B cell (primary cell): ENCODE measurements around the gene ZNF80. TPM values are rescaled to one million over a fixed set of nuclear protein-coding genes. Genes with fewer than 3 reads are reported as not detected.
A peak's percentile ranks its signal among the peaks of the same experiment; 100 is the strongest.

ENCODE experiments used
- ATAC-seq: fragments of 200-7000 bp; cut with Tn5 transposase; one replicate; pipeline ENCODE4 v1.10.0; 2021; ENCODE audit warnings: low read depth, mild to moderate bottlenecking, moderate number of reproducible peaks, moderate library complexity
- CTCF ChIA-PET: fragments of 350-600 bp; sonication (Branson Sonifier 250); formaldehyde crosslinking; loops from one replicate; lab custom pipeline; 2021; ENCODE audit warnings: antibody characterized with exemption, inconsistent platforms; lab: Charles Lee
- POLR2A ChIA-PET: fragments of 350-600 bp; sonication (Branson Sonifier 250); formaldehyde crosslinking; loops from one replicate; lab custom pipeline; 2021; ENCODE audit warnings: antibody characterized with exemption; lab: Charles Lee
- DNase-seq: peaks from one replicate; pipeline ENCODE4 v3.0.0; 2013
- H2AFZ ChIP-seq: 2 replicates; pipeline ENCODE4 v1.6.1; 2012; ENCODE audit warnings: mild to moderate bottlenecking, low read depth, low read length; ENCODE audit not compliant: insufficient read depth, poor library complexity, severe bottlenecking
- H3K27ac ChIP-seq, 2 donors: 1 replicate in 1 of 2; 2 replicates in 1 of 2; pipeline ENCODE4 v1.5.1; 2012 to 2013; ENCODE audit warnings: low read length in 2 of 2, mild to moderate bottlenecking in 2 of 2, moderate library complexity in 1 of 2
- H3K27me3 ChIP-seq, 4 experiments: fragments of 200-600 bp in 1 of 4; sonication (generic) in 1 of 4; replicated peaks in 1 of 4; 1 replicate in 2 of 4; 2 replicates in 2 of 4; pipeline versions ENCODE4 v1.6.1 to v1.7.0; 2013 to 2016; ENCODE audit warnings: low read length in 3 of 4, mild to moderate bottlenecking in 2 of 4, mixed read lengths in 1 of 4, moderate library complexity in 1 of 4; ENCODE audit not compliant: insufficient read depth in 4 of 4, control insufficient read depth in 3 of 4; ENCODE audit errors: control extremely low read depth in 1 of 4
- H3K36me3 ChIP-seq, 2 experiments: replicated peaks in 1 of 2; 1 replicate in 1 of 2; 2 replicates in 1 of 2; pipeline versions ENCODE4 v1.6.1 to v1.7.1; 2013; ENCODE audit warnings: low read length in 1 of 2; ENCODE audit not compliant: insufficient read depth in 2 of 2, control insufficient read depth in 1 of 2; ENCODE audit errors: control extremely low read depth in 1 of 2, extremely low read depth in 1 of 2
- H3K4me1 ChIP-seq, 2 donors: fragments of 200-600 bp in 1 of 2; sonication (generic) in 1 of 2; 1 replicate in 1 of 2; 2 replicates in 1 of 2; pipeline versions ENCODE4 v1.5.1 to v1.6.1; 2013 to 2017; ENCODE audit warnings: low read length in 2 of 2; ENCODE audit not compliant: control insufficient read depth in 2 of 2, insufficient read depth in 2 of 2
- H3K4me2 ChIP-seq: replicated peaks from 2 replicates; pipeline ENCODE3; 2012; ENCODE audit warnings: mild to moderate bottlenecking, low read depth, low read length; ENCODE audit not compliant: poor library complexity, severe bottlenecking
- H3K4me3 ChIP-seq, 5 experiments: fragments of 200-600 bp in 1 of 5; sonication (generic) in 1 of 5; 1 replicate in 3 of 5; 2 replicates in 2 of 5; pipeline versions ENCODE4 v1.5.1 to v1.7.0; 2011 to 2016; ENCODE audit warnings: low read length in 4 of 5, mild to moderate bottlenecking in 4 of 5, low read depth in 2 of 5, control low read depth in 1 of 5, moderate library complexity in 1 of 5; ENCODE audit not compliant: insufficient read depth in 1 of 5; ENCODE audit errors: control extremely low read depth in 1 of 5, extremely low read depth in 1 of 5
- H3K79me2 ChIP-seq: fragments of 200-600 bp; sonication (generic); one replicate; pipeline ENCODE4 v1.6.0; 2016; ENCODE audit warnings: low read length; ENCODE audit not compliant: control insufficient read depth, insufficient read depth
- H3K9ac ChIP-seq: fragments of 200-600 bp; sonication (generic); 2 replicates; pipeline ENCODE4 v1.6.1; 2017; ENCODE audit warnings: mild to moderate bottlenecking, low read length, moderate library complexity
- H3K9me3 ChIP-seq, 3 donors: one replicate each; pipeline versions ENCODE4 v1.6.1 to v1.7.1; 2013; ENCODE audit warnings: low read length in 2 of 3; ENCODE audit not compliant: control insufficient read depth in 2 of 3, insufficient read depth in 1 of 3; ENCODE audit errors: control extremely low read depth in 1 of 3
- H4K20me1 ChIP-seq: 2 replicates; pipeline ENCODE4 v1.6.0; 2012; ENCODE audit warnings: mild to moderate bottlenecking, low read length; ENCODE audit not compliant: insufficient read depth, control insufficient read depth, poor library complexity, severe bottlenecking
- H3K27ac Mint-ChIP-seq: one replicate; pipeline ENCODE4 v1.8.0; 2021; ENCODE audit warnings: mixed read lengths
- H3K27me3 Mint-ChIP-seq: one replicate; pipeline ENCODE4 v1.8.0; 2021; ENCODE audit warnings: mixed read lengths
- H3K4me1 Mint-ChIP-seq: one replicate; pipeline ENCODE4 v1.8.0; 2021; ENCODE audit warnings: mixed read lengths
- H3K4me3 Mint-ChIP-seq: one replicate; pipeline ENCODE4 v1.8.0; 2021; ENCODE audit warnings: mixed read lengths
- H3K9me3 Mint-ChIP-seq: one replicate; pipeline ENCODE4 v1.8.0; 2022; ENCODE audit warnings: mixed read lengths; ENCODE audit not compliant: insufficient read depth
- EZH2 ChIP-seq: IDR thresholded peaks from 2 replicates; pipeline ENCODE4 v1.6.1; 2012; ENCODE audit warnings: borderline replicate concordance, low read depth, mild to moderate bottlenecking, moderate library complexity, low read length; ENCODE audit not compliant: insufficient read depth, poor library complexity, severe bottlenecking
- WGBS: methylation state at CpG from one replicate; pipeline ENCODE4 v1.1.5; 2013; ENCODE audit warnings: missing lambda C conversion rate; ENCODE audit not compliant: insufficient coverage; 5-methylcytosine and 5-hydroxymethylcytosine counted together
- intact Hi-C: fragments of 100-400 bp; cut with micrococcal nuclease; formaldehyde crosslinking; loops from one replicate; pipeline ENCODE4 v1.10.0; 2022
- polyA plus RNA-seq: library from polyadenylated mRNA; depleted of rRNA; stranded (reverse); fragments of >200 nt; gene quantifications from 2 replicates; pipeline ENCODE4 v1.2.3, GENCODE V29; 2012
- total RNA-seq, 2 donors: library from RNA; stranded (reverse); fragments of 120-200 nt in 1 of 2; gene quantifications; 1 replicate in 1 of 2; 2 replicates in 1 of 2; pipeline versions ENCODE4 v1.2.3 to v1.2.4, GENCODE V29; 2013 to 2022
- TF ChIP-seq, protein P1 (sequence below): fragments of 200-600 bp; IDR thresholded peaks from one replicate; pipeline ENCODE4 v1.8.0; 2022; ENCODE audit warnings: antibody characterized with exemption, mild to moderate bottlenecking

ZNF80 gene
- total and polyA plus RNA-seq, 2 donors (not counting 1 experiment from before 2014, with no cell fraction given), result 0.04 to 0.42 TPM

GRCh38 chr3:114213627-114214541 lies 23.5 kb downstream of the ZNF80 start:
- CTCF ChIA-PET, result interaction anchor here (0.6 to 5.1 kb wide), 35 partner anchors 9 to 878 kb away, joined by 3 to 57 read pairs (median 5); partner anchors contain the start of genes ATP6V1A, DRD3, NAA50 and TIGIT
- Histone ChIP-seq H3K9me3 (no peaks in the 10 kb centered on the region), H3K36me3 (no peaks in the 10 kb centered on the region), H3K4me3 (peak overlapping the region; percentile 42 to 76 (median 69)), H3K4me2 (peak overlapping the region; percentile 86), H4K20me1 (no peaks in the 10 kb centered on the region), H3K79me2 (peaks cover 26% of the 10 kb centered on the region), H3K9ac (peak overlapping the region; percentile 70), H3K4me1 (peaks cover 66 to 71% of the 10 kb centered on the region in 2 donors), H2AFZ (peak overlapping the region; percentile 50), H3K27me3 (no peaks in the 10 kb centered on the region), H3K27ac (peak overlapping the region; percentile 95 to 98)
- intact Hi-C loops, result loop anchor here (1.0 to 5.0 kb wide), 13 partner anchors 9 to 1568 kb away; partner anchors contain the start of genes CCDC191, NAA50, QTRT2 and SIDT1
- H3K9me3 Mint-ChIP-seq, result no peaks in the 10 kb centered on the region
- POLR2A ChIA-PET, result interaction anchor here (0.6 to 2.2 kb wide), 28 partner anchors 9 to 1881 kb away, joined by 3 to 40 read pairs (median 6); partner anchors contain the start of genes ATP6V1A, CD200R1, USF3 and ZNF80
- H3K4me3 Mint-ChIP-seq, result no peak overlapping the region
- H3K27ac Mint-ChIP-seq, result no peak overlapping the region
- TF ChIP-seq, protein P1, sequence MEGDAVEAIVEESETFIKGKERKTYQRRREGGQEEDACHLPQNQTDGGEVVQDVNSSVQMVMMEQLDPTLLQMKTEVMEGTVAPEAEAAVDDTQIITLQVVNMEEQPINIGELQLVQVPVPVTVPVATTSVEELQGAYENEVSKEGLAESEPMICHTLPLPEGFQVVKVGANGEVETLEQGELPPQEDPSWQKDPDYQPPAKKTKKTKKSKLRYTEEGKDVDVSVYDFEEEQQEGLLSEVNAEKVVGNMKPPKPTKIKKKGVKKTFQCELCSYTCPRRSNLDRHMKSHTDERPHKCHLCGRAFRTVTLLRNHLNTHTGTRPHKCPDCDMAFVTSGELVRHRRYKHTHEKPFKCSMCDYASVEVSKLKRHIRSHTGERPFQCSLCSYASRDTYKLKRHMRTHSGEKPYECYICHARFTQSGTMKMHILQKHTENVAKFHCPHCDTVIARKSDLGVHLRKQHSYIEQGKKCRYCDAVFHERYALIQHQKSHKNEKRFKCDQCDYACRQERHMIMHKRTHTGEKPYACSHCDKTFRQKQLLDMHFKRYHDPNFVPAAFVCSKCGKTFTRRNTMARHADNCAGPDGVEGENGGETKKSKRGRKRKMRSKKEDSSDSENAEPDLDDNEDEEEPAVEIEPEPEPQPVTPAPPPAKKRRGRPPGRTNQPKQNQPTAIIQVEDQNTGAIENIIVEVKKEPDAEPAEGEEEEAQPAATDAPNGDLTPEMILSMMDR, result no peak
- no peak for TF ChIP-seq EZH2
- 3% methylated on average over 15 of the region's 19 CpGs for WGBS
- peak; percentile 92 for DNase-seq
- no peaks in the 10 kb centered on the region for H3K27me3 Mint-ChIP-seq
- peak; percentile 76 for ATAC-seq
- peaks cover 28% of the 10 kb centered on the region for H3K4me1 Mint-ChIP-seq
